NCI-H748 (cell line): ENCODE data around the gene TMEM243.
"Not testable (repeated sequence)": the region's sequence is repeated elsewhere in the genome, so short reads cannot be mapped to it uniquely, and the experiment has no call there.

ENCODE experiments used
- DNase-seq: peaks from one replicate; lab custom pipeline; 2025; ENCODE audit not compliant: unreplicated experiment; lab: John Stamatoyannopoulos, UW

TMEM243 gene, protein sequence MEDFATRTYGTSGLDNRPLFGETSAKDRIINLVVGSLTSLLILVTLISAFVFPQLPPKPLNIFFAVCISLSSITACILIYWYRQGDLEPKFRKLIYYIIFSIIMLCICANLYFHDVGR

DNA sequence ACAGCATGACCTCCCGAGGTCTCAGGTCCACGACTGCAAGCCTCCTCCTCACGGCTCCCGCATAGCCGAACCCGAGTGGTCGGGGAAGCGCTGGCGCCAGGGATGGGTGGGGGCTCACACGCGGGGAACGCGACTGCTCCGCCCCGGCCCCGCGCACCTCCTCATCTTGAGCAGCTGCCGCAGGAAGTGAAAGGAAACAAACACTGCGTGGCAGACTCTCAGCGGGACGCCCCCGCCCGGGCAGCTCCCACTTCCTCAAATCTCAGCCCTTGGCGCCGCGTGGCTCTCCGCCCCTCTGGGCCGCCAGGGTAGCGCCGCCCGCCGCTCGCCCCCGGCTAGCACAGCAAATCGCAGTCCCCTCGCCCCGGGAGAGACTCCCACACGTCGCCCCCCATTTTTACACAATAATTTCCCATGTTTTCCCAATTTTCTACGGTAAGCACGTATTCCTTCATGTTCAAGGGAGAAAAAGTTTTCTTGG, at the start of gene TMEM243:
TMEM243 (minus strand) TSS at position 188 of the 481 bp plus-strand sequence. CDS start 229 bp downstream, outside the sequence.
- DNase-seq, result peak; percentile 77

DNA sequence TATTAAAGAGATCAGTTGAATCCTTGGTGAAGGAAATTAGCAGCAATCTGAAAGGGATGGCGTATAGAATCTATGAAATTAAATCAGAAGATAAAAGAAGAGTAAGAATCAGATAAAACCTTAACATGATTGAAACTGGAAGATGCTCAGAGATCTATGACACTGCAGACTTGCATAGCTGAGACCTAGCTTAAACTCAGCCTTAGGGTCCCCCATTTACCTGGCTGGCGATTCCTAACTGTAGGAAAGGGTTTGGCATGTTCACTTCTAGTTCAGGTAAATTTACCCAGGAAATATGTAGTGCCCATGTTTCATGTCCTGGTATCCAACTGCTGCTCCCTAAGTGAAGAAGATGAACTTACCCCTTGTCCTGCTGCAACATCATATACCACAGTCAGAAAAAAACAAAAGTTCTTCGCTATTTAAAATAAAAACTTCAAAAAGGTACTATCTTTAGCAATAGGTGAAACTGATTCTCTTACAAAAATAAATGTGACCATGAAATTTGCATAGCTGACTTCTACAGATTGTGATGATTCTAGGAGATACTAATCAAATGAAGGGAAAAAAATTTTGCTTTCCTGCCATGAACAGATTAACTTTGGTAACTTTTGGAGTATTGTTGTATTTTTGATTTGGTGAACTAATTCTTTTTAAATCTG, 47.8 kb upstream of the TMEM243 start:
- DNase-seq, result no peak

DNA sequence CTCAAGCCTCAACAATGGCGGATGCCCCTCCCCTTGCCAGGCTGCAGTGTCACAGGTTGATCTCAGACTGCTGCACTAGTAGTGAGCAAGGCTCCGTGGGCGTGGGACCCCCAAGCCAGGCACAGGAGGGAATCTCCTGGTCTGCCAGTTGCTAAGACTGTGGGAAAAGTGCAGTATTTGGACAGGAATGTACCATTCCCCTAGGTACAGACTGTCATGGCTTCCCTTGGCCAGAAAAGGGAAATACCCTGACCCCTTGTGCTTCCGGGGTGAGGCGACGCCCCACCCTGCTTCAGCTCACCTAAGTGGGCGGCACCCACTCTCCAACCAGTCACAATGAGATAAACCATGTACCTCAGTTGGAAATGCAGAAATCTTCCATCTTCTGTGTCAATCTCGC, 44.0 kb upstream of the TMEM243 start:
- DNase-seq, result peak; percentile 19

- DNase-seq, result no peak
These were observed 34.1 kb upstream of the TMEM243 start for GRCh38 chr7:87253589-87254087.

- not testable (repeated sequence) for DNase-seq
These were observed 26.1 kb upstream of the TMEM243 start for GRCh38 chr7:87245671-87246070.

DNA sequence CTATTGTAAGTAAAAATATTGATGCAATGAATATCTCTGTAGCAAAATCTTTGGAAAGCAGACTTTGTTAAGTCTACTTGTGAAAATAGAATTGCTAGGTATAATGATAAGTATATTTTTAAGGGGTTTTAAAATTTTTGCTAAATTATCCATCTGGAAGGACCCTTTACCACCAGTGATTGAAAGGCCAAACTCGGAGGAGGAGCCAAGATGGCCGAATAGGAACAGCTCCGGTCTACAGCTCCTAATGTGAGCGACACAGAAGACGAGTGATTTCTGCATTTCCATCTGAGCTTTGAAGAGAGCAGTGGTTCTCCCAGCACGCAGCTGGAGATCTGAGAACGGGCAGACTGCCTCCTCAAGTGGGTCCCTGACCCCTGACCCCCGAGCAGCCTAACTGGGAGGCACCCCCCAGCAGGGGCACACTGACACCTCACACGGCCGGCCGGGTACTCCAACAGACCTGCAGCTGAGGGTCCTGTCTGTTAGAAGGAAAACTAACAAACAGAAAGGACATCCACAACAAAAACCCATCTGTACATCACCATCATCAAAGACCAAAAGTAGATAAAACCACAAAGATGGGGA, 19.0 kb upstream of the TMEM243 start:
- DNase-seq, result not testable (repeated sequence)

DNA sequence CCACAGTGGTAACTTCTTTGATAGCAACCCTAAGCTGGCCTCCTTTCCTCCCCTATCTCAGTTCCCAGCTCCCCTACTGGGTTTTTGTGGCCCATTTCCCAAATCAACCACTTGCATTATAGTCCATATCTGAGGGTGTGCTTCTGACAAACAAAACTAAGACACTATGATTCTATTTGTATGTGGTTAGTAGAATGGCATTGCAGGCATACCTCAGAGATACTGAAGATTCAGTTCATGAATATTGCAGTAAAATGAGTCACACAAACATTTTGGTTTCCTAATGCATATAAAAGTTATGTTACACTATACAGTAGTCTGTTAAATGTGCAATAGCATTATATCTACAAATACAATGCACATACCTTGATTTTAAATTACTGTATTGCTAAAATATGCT, 15.4 kb upstream of the TMEM243 start:
- DNase-seq, result no peak

DNA sequence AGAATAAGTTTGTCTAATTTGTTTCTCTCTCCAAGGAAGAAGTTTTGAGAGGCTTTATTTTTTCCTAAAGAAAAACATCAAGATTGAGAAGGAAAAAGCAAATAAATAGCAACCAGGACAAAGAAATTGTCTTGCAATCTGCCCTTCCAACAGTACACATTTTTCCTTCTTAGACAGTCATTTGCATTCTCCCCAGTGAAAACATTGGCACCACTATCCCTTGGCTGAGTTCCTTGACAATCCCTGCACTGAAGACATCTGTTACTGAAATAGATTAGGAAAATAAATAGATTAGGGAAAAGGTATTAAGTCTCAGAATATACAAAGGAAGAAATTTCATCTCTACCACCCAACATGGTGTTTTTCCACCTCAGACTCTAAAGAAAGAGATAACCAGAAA, 12.2 kb upstream of the TMEM243 start:
- no peak for DNase-seq

DNA sequence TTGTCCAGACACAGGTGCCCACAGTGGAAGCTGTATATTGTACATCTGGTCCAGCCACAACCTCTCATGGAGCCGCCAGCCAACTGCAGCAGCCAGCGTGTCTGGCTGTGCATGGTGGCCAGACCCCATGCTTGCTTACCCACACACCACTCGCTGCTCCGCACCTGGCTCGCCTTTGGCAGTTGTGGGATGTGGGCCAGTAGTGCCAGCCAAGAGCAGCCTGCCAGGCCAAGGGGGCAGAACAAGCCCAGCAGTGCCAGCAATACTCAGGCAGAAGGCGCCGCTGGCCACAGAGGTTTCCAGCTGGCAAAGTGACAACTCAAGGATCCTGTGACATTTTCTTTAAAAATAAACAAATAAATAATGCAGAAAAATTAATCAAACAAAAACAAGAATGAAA, 11.7 kb upstream of the TMEM243 start:
- no peak for DNase-seq

- DNase-seq, result no peak
These were observed 7.0 kb upstream of the TMEM243 start for GRCh38 chr7:87226495-87226894.

GRCh38 chr7:87225696-87226095, 6.2 kb upstream of the TMEM243 start:
- DNase-seq, result no peak

DNA sequence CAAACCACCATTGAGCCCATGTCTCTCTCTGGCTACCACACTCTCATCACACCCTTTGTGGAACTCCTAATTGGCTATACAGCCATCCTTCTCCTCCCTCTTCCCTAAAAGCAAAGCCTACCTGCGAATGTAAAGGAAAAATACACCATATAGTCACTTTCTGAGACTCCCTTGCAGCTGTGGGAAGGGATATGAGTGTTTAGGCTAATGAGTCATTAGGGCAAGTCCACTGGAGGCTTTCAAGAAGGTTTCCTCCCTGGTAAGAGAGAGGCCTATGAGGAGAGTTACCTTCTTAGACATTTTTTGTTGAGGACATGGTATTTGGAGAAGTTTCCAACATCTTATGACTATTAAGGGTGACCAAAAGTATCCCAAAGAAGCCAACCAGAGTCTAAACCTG, 4.1 kb upstream of the TMEM243 start:
- no peak for DNase-seq

- peak; percentile 54 for DNase-seq
These were observed 1.2 kb upstream of the TMEM243 start for GRCh38 chr7:87220734-87221215.

DNA sequence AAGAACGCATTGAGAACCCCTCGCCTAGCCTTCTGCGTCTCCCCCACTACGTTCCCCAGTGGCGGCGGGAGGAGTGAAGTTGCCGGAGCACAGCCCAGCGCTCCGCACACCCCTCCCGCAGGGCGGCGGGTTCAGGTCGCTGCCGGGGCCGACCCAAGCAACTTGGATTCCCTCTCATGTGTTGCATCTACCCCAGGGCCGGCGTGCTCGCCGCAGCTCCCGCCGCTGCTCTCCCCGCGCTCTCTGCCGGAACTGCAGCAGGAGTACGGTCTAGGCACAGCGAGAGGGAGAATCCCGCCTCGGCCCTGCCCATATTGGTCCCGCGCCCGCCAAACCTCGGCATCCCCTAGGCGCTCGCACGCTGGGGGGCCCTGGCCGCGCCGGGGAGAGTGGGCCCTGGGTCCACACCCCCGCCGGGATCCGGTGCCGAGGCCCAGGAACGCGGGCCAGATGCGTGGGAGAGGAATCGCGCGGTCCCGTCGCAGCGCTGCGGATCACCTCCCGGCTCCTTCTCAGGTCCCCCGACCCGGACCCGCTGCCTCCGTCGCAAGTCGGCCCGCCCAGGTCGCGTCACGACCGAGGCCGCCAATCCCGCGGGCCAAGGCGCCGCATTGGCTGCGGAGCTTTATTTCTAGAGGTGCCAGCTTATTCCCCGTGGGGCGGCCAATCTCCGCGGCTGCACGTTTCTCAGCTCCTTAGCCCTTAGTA, 648 bp upstream of the TMEM243 start:
- peak; percentile 93 for DNase-seq

- DNase-seq, result peak; percentile 66
These were observed 562 bp downstream of the TMEM243 start for GRCh38 chr7:87218796-87219544.

DNA sequence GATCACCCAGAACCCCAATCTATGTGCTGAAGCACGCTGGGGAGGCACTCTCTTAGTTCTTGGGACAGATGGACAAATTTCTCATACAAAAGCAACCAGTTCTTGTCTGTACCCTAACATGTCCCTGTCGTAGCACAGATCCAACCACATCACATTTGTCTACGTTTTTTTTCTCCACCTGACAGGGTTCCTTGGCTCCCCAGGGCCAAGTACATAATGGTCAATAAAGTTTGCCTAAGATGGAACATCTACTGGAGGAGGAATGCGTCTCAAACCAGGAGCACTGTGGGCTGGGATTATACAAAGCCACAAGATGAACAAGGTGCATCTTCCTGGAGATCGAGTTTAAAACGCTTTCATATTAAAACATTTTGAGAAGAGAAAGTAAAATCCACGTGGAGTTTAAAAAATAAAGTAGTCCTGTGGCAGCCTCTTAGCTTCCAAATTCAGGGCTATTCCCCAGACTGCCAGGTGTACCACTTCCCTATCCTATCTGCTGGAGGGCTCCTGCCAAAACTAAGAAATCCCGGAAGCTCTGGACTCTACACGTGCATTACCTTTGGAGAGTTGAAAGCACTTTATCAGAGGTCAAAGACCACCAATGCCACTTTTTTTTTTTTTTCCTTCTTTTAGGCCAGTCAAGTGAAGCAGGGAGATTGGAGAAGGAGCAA, 1.4 kb downstream of the TMEM243 start:
- DNase-seq, result no peak

DNA sequence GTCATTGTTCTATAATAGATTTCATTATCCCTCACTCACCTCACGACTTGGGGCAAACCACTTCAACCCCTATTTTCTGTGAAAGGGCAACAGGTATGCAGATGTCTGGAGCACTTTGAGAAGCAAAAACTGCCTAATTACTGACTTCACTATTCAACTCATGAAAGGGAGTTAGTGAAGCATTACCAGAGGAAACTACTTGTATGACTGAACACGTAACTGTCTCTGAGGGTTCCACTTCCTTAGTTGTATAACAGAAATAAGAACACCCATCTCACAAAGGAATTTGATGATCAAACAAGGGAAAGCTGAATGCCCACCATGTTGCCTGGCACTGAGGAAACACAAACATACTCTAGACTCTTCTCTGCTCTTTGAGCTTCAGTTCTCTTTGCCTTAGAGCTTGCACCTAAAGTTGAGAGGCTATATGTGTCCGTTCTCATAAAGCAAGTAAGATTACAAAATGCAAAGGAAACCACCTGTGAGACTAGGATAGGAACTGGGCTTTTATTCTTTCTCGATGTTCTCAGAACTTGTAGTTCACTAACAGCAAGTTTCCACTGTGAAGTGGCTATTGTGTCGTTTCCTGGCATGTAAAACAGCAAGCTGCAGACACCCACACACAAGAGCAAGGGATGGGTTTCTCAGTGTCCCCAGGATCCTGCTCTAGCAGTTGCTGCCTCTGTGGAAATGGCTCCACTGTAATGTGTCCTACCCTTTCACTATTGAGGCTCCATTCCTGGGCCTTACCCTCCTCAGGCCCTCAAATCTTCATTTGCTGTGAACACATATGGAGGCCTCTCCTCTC, 2.6 kb downstream of the TMEM243 start:
- no peak for DNase-seq

- DNase-seq, result no peak
These were observed 4.5 kb downstream of the TMEM243 start for GRCh38 chr7:87215046-87215445.

DNA sequence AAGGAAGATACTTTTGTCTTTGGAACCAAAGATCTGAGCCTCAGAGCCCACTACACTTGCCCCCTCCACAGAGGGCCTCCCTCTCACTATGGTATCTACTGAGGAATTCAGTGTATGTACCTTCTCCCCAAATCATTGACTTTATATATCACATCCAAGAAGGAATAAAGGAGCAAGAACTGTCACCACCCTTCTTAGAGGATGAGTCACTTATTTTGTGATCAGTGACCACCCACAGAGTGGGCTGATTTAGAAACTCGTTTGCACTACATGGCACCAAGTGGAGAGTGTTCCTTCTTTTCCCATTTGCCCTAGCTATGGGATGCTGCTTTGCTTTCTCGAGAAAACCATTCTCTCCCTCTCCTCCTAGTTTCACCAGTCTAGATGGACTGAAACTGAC, 5.7 kb downstream of the TMEM243 start:
- DNase-seq, result no peak
